ENCODE results near the gene YWHAH. TPM values are rescaled to one million over a fixed set of nuclear protein-coding genes. Genes with fewer than 3 reads are reported as not detected.

Gene YWHAH
- total and polyA plus RNA-seq, 2 of the 4 experiments (the other 2 are of a cell fraction), result 147 to 173 TPM

DNA sequence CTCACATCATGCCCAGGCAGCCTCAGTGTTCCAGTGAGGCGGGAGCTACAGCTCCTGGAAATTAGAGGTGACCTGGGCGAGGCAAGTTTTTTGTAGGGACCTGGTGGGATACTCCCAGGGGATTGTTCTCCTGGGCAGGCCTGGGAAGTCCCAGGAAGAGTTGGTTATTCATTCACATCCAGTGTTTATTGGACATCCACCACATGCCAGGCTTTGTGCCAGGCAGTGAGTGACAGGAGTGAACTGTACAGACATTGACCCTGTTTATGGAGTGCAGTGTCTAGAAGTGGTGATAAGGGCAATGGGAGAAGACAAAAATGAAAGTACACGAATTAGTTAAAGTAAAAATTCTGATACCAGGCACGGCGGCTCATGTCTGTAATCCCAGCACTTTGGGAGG lies 29.4 kb downstream of the YWHAH start:
- Histone ChIP-seq H3K56ac (ENCODE audit: extremely low read depth, insufficient read depth, low read length) (no peak overlapping the region), H2BK5ac (ENCODE audit: low read depth, low read length, poor library complexity, severe bottlenecking) (no peak overlapping the region), H4K20me1 (ENCODE audit: insufficient read depth, low read length) (no peaks in the 10 kb centered on the region), H3K4me3 (ENCODE audit: insufficient read depth, low read depth, low read length) (no peak overlapping the region), H2AFZ (replicated peaks; ENCODE audit: low read length, poor library complexity) (peak overlapping the region; percentile 32), H3K36me3 (ENCODE audit: control insufficient read depth, insufficient read depth, low read length) (no peaks in the 10 kb centered on the region), H2AK9ac (replicated peaks; ENCODE audit: low read depth, low read length, poor library complexity) (no peak overlapping the region), H3K27ac (ENCODE audit: insufficient read depth, low read length) (no peak overlapping the region), H3K4me1 (ENCODE audit: control insufficient read depth, insufficient read depth, low read length) (no peaks in the 10 kb centered on the region), H3K79me1 (ENCODE audit: low read depth in 1 of 2, low read length in 2 of 2) (no peaks in the 10 kb centered on the region), H2AK5ac (ENCODE audit: low read depth, low read length) (no peak overlapping the region), H3K18ac (ENCODE audit: low read depth, low read length) (no peak overlapping the region), H3K14ac (replicated peaks; ENCODE audit: low read depth, low read length) (no peak overlapping the region), H3K27me3 (ENCODE audit: control insufficient read depth, insufficient read depth, low read length) (peaks cover 2% of the 10 kb centered on the region; the same call in 1 of the 2 replicates), H3K9me1 (ENCODE audit: insufficient read depth, low read length) (no peaks in the 10 kb centered on the region), H3K4me2 (ENCODE audit: low read depth, low read length) (no peak overlapping the region), H3K9ac (ENCODE audit: low read depth, low read length) (no peak overlapping the region), H2BK120ac (ENCODE audit: low read depth, low read length) (no peak overlapping the region), H3K9me3 (ENCODE audit: control insufficient read depth, insufficient read depth, low read length) (no peaks in the 10 kb centered on the region), H4K91ac (ENCODE audit: insufficient read depth, low read depth, low read length) (no peak overlapping the region), H3K23ac (ENCODE audit: low read depth, low read length) (no peak overlapping the region), H2BK20ac (ENCODE audit: low read depth, low read length) (no peak overlapping the region), H4K8ac (ENCODE audit: low read depth in 2 of 2, low read length in 2 of 2) (no peak overlapping the region), H3K4ac (ENCODE audit: low read depth, low read length) (no peak overlapping the region), H2BK15ac (ENCODE audit: low read depth, low read length) (no peak overlapping the region), H4K5ac (ENCODE audit: low read depth, low read length) (no peak overlapping the region)
- ATAC-seq (ENCODE audit: low read depth), result no peak
- intact Hi-C loops (cut with micrococcal nuclease) (loop anchor here (5.0 kb wide), 1 partner anchor 416 kb away; no protein-coding TSS in a partner anchor), dilution Hi-C loops (cut with HindIII; ENCODE audit: low sequenced_read_pairs, unreplicated experiment) (no loop called here), in situ Hi-C loops (cut with MboI; ENCODE audit: low sequenced_read_pairs) (loop anchor here (10.0 to 25.0 kb wide), 3 partner anchors 411 to 839 kb away; partner anchors contain the start of genes FBXO7 and TIMP3)
- ChIA-PET CTCF (no interaction called here), POLR2A (ENCODE audit: unreplicated experiment) (no interaction called here)
- DNase-seq, result no peak
- no TSS peak for BruUV-seq (replicated peaks)
- no CpG with 5 or more reads among the region's 5 CpGs for WGBS, 2 experiments (ENCODE audit: extremely low coverage in 2 of 2, insufficient read length in 1 of 2)
- no peak for TF ChIP-seq RAD21 (IDR thresholded peaks at IDR 0.05; ENCODE audit: low read length)
- TF ChIP-seq, protein P1, sequence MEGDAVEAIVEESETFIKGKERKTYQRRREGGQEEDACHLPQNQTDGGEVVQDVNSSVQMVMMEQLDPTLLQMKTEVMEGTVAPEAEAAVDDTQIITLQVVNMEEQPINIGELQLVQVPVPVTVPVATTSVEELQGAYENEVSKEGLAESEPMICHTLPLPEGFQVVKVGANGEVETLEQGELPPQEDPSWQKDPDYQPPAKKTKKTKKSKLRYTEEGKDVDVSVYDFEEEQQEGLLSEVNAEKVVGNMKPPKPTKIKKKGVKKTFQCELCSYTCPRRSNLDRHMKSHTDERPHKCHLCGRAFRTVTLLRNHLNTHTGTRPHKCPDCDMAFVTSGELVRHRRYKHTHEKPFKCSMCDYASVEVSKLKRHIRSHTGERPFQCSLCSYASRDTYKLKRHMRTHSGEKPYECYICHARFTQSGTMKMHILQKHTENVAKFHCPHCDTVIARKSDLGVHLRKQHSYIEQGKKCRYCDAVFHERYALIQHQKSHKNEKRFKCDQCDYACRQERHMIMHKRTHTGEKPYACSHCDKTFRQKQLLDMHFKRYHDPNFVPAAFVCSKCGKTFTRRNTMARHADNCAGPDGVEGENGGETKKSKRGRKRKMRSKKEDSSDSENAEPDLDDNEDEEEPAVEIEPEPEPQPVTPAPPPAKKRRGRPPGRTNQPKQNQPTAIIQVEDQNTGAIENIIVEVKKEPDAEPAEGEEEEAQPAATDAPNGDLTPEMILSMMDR (conservative IDR thresholded peaks at IDR 0.05; ENCODE audit: low read depth, low read length), result no peak
- TF ChIP-seq NFE2L2 (IDR thresholded peaks at IDR 0.05; ENCODE audit: low read depth, low read length), result no peak
- TF ChIP-seq RFX5 (IDR thresholded peaks at IDR 0.05; ENCODE audit: low read depth, low read length), result no peak
- TF ChIP-seq SMC3 (IDR thresholded peaks at IDR 0.05; ENCODE audit: low read depth, low read length), result no peak
- TF ChIP-seq FOS (IDR thresholded peaks at IDR 0.05; ENCODE audit: low read depth, low read length), result no peak
- no peak for TF ChIP-seq MAZ (IDR thresholded peaks at IDR 0.05; ENCODE audit: borderline replicate concordance, low read depth, low read length)
- no peak for TF ChIP-seq POLR2A (IDR thresholded peaks at IDR 0.05; ENCODE audit: low read depth, low read length)
- no peak for TF ChIP-seq BHLHE40 (IDR thresholded peaks at IDR 0.05; ENCODE audit: low read depth, low read length)
- TF ChIP-seq CHD1 (IDR thresholded peaks at IDR 0.05; ENCODE audit: low read depth, low read length), result no peak
- TF ChIP-seq CEBPB (IDR thresholded peaks at IDR 0.05; ENCODE audit: low read depth, low read length), result no peak
- no peak for TF ChIP-seq MAFK (IDR thresholded peaks at IDR 0.05; ENCODE audit: low read depth, low read length)
- TF ChIP-seq, protein P2, sequence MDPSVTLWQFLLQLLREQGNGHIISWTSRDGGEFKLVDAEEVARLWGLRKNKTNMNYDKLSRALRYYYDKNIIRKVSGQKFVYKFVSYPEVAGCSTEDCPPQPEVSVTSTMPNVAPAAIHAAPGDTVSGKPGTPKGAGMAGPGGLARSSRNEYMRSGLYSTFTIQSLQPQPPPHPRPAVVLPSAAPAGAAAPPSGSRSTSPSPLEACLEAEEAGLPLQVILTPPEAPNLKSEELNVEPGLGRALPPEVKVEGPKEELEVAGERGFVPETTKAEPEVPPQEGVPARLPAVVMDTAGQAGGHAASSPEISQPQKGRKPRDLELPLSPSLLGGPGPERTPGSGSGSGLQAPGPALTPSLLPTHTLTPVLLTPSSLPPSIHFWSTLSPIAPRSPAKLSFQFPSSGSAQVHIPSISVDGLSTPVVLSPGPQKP (IDR thresholded peaks at IDR 0.05; ENCODE audit: borderline replicate concordance, low read depth, low read length), result no peak
- no peak for TF ChIP-seq RCOR1 (IDR thresholded peaks at IDR 0.05; ENCODE audit: insufficient replicate concordance, low read length)
- TF ChIP-seq, protein P3, sequence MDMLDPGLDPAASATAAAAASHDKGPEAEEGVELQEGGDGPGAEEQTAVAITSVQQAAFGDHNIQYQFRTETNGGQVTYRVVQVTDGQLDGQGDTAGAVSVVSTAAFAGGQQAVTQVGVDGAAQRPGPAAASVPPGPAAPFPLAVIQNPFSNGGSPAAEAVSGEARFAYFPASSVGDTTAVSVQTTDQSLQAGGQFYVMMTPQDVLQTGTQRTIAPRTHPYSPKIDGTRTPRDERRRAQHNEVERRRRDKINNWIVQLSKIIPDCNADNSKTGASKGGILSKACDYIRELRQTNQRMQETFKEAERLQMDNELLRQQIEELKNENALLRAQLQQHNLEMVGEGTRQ (IDR thresholded peaks at IDR 0.05; ENCODE audit: low read depth, low read length), result no peak
- no peak for TF ChIP-seq MXI1 (IDR thresholded peaks at IDR 0.05; ENCODE audit: borderline replicate concordance, low read depth, low read length)
